CD4-positive, alpha-beta T cell treated with Interleukin-15 for 1 hour (primary cell): ENCODE results near the gene LZIC.

Experiments
- DNase-seq: peaks from one replicate; pipeline ENCODE4 v3.0.0-alpha.2; 2020

Gene LZIC

DNA sequence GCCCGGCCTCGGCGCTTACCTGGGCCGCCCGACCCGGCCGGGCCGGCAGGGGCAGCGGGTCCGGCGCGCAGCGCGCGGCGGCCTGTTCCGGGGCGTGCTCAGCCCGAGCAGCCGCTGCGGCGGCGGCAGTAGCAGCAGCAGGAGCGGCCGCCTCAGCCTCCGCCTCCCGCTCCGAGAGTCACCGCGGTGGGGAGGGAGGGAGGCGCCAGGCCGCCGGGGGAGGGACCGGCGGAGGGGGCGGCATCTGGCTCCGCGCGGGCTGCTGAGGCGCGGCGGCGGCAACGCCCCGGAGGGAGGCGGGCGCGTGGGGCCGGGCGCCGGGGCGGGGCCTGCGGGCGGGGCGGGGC lies 33.1 kb downstream of the LZIC start, which contains the start of gene CTNNBIP1:
CTNNBIP1 (minus strand) TSS at position 194 of the 347 bp plus-strand sequence. CDS start 38,205 bp downstream, outside the sequence.
- no peak for DNase-seq

DNA sequence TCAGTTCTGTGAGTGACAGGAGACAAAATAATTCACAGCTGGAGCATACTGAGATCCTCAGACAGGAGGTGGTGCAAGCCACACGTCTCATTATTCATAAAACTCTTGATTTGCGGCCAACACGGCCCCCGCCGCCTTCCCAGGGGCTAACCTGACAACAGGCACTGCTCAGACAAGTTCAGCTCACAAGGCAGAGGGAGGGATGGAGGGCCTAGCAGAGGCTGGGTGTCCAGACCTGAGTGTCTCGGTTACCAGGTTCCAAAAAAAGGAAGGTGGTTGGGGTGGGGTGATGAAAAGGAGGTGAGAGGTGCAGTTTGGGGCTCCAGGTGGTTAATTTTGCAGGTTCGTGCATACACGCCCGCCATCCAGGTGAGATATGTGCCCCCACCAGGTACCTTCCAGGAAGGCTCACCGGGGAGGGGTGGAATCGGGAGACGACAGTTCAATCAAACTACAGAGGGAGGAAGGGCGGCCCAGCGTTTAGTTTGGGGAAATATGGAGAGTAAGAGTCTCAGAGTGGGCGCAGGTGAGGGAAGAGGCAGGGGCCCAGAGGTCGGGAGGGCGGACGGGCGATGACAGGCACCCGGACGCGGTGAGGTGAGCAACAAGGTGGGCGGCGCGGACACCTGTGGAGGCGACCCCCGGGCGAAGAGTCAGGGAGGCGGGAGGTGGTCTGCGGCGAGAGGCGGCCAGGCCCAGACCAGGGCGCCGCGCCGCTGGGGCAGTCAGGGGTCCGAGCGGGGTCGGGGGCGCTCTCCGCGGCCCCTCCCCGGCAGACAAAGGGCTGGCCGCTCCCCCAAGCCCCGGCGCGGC lies 33.8 kb downstream of the LZIC start:
- DNase-seq = no peak

DNA sequence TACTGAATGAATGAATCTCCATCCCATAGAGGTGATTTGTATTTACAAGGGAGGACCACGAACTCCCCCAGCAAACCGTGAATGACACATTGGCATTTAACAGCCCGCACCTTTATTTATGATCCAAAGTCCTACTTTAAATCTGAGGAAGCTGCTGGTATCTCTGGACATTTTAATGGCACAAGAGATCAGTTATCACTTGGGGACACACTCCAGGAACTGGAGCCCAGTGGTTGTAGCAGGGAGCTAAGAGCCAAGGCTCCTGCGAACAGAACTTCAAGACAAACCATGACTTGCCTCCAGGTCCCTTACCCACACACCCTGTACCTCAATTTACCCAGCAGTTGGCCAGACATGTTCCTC lies 34.3 kb downstream of the LZIC start:
- no peak for DNase-seq

DNA sequence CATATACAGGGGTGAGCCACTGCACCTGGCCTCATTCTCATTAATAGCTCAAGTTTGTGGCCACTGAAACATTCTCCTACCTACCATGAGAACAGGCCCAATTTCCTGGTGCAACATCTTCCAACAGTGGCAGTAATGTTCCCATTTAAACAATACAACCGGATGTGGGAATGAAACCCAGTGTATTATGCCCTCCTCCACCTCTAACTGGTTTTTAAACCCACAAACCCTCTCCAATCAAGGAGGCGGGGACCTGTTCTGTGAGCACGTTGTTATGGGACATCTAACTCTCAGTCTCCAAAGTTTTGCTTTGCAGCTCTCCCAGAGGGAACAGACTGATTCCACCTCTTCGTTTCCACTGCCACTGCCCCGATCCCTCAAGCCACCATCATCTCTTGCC lies 35.8 kb downstream of the LZIC start:
- no peak for DNase-seq

DNA sequence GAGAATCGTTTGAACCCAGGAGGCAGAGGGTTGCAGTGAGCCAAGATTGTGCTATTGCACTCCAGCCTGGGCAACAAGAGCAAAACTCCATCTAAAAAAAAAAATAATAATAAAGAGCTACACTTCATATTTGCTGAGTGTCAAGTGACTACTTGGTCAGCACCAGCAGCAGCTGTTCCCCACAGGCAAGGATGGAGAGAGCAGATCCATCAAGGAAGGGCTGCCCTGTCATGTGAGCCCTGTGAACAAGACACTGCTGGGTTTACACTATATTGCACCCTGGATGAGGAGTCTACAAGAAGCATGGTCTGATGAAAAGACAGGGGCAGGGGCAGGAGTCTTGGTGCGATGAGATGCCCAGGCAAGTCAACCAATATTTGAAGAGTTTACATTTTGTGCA lies 36.7 kb downstream of the LZIC start:
- no peak for DNase-seq

DNA sequence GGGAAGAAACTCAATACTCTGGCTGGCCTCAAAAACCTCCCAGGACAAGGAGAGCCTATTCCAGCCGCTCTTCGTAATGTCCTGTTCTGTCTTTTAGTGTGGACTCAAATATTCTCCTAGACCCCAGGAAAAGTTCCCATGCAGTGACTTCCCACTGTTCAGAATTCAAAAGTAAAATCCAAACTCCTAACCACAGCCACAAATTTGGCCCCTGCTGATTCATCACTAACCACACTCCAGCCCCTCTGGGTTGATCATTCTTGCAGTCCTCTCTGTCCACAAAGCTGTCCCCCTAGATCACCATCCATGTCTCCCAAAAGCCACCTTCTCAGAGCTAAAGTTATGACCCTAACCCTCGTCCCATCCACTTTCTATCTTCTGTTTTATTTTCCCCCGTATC lies 38.2 kb downstream of the LZIC start:
- no peak for DNase-seq

DNA sequence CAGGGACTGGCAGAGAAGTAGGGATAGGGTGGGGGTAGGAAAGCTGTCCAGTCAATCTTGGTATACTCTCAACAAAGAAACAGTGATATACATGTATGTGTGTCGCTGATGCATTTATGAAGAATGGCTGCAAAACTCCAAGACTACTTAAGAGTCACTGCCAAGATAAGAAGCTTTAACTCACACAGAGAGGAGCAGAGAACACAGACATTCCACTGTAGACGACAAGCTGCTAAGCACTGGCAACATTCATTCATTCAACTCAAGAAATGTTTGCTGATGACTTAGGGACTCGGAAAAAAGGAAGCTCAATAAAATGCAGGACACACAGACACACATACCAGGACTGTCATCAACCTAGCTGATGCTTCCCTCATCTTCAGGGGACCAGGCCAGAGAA lies 38.6 kb downstream of the LZIC start:
- no peak for DNase-seq

DNA sequence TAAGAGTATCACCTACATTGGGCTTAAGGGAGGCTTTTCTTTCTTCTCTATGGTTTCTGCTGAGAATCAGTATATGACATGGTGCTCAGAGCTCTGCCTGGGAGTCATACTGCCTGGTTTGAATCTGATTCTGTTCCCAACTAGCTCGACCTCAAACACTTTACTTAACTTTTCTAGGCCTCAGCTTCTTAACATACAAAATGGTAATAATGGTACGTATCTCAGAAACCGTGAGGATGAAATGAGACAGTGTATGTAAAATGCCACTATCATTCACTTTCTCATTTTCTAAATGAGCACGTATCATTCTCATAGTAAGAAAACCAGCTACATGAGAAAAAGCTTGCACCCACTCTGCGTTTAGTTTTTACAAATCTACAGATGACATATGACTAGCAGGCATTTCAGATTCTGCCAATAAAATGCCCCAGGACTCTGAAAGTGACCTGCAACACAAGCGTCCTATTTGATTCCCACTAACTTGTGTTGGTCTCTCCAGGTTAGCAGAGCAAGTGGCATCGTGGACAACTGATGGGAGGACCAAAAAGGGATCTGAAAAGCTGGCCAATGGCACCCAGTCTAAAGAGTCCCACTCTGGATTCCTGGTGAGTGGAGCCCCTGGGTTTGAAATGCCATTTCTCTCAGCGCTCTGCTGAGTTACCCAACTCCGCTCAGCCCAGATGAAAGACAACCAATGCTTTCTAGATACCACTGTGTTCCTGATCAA lies 39.2 kb downstream of the LZIC start:
- DNase-seq = no peak

DNA sequence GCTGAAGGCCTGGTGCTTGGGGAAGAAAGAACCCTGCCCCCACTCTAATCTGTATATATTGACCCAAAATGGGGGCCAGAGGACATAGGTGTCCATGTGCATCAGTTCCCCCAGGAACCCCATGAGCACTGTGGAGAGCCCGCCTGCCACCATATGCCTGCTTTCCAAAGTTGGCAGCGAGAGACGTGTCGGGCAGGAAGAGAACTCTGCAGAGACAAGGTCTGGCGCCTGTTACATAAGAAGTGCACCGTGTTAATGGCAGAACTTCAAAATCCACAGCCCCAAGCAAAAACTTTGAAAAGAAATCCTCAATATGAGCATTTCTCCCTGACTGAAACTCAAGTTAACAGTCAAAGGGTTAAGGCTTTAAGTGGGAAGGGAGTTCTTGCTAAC lies 41.1 kb downstream of the LZIC start:
- no peak for DNase-seq

DNA sequence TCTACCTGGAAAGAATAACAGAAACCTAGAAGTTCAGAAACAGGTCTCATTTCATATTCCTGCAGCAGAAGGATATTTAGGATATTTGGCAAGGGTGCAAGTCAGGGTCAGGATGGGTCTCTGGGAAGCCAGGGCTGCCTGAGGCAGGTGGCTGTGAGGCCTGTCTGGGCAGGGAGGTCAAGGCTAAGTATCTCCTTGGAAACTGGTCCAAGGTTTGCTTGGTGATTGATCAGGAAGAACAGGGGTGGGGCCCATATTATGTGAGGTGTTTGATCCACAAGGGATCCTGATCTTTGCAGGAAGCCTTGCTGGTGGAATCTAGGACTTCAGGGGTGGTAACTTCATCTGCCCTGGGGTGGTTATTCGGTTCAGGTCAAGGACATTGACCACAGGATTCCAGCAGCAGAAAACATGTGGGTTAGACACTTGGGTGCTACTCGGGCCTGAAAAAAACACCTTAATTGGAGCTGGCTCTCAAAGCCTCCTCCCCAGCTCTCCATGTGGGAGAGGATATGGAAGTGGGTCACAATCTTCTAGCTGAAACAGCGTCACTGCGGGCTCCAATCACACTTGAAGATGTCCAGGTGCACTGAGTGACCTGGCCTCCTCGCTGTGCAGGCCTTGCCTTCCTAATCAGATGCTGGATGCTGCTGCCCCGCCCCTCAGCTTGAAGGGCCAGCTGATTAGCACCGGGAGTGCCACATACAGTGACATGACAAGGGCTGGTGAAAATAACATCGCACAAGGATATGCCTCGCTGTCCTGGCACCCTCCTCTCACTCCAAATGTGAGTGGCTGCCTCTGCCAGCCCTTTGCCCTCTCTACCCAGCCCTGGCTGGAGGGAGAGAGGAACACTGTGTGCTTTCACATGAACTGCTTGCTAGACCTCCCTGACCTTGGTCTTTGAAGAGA lies 41.8 kb downstream of the LZIC start:
- no peak for DNase-seq

DNA sequence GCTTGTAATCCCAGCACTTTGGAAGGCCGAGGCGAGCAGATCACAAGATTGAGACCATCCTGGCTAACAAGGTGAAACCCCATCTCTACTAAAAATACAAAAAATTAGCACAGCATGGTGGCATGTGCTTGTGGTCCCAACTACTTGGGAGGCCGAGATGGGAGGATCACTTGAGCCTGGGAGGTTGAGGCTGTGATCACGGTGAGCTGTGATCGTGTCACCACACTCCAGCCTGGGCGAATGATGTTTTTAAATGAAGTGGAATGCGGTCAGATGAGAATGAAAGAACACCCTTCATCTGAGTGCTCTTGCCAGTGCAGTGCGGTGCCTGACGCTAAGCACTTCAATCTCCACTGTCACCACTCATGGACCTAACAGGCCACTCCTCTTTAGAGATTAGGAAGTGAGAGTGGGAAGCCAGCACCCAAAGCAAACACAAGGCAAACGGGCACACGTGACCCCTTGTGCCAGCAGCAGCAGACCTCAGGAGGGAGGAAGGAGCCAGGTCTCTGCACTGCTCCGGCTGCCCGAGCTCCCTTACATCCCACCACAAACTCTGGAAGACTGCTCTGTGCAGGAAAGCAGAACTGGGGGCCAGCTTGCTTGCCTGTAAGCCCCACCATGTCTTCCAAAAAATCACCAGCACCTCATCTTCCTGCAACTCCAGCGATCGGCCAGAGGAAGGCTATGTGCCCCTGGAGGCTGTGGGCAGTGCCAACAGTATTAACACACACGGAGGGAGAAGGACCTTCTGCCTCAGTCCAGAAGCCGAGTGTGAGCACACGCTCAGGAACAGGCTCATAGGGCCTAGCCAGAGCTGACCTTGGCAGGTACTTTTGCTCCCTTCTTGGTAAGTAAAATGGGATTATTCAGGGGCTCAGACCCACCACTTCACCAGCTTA lies 42.8 kb downstream of the LZIC start:
- peak; percentile 59 for DNase-seq

DNA sequence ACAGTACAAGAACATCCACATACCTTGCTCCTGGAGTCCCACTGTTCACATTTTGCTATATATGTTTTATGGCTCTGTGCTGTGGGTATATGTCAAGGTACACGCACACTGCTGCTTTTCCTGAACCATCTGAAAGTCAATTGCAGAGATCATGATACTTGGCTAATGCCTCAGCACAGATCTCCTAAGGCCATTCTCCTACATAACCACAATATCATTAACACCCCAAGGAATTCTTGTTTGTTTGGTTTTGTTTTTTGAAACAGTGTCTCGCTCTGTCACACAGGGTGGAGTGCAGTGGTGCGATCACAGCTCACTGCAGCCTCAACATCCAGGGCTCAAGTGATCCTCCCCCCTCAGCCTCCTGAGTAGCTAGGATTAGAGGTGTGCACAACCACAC lies 49.1 kb downstream of the LZIC start:
- no peak for DNase-seq

DNA sequence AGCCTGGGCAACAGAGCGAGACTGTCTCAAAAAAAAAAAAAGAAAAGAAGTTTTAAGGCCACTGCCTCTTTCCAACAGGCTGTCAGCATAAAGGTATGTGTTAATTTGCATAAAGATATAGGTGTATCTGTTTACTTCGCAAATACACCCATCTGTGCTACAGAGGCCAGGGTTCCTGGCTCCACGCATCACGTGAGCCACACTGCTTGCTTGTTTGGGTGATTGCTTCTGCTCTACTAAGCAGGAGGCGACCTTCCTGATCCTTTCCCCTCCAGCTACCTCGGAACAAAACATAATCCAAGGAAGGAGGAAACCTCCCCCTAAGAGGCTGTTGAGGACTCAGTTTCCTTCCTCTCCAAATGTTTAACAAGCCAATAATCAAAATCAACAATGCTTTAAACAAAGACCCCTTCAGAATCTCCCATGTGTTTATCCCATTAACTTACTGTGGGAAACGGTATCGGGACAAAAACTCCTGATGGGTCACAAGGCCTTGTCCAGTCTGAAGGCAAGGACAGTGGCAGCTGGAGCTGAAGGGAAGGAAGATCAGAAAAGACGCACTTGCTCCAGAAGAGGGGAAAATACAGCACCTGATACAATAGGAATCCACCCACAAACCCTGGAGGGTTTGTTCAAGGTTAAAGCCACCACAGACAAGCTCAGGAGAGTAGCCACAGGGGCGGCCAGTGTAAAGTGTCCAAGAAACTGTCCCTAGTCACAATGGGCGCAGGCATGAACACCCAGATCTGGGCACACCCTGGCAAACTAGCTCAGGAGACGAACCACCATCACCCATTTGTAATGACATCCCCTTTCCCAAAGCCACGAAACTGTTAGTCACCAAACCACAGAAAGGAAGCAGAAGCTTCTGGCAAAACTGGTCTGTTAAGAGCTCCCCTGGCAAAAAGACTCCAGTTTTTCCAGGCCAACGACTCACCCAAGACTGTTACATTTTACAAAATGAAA lies 50.3 kb downstream of the LZIC start:
- DNase-seq = peak; percentile 40

DNA sequence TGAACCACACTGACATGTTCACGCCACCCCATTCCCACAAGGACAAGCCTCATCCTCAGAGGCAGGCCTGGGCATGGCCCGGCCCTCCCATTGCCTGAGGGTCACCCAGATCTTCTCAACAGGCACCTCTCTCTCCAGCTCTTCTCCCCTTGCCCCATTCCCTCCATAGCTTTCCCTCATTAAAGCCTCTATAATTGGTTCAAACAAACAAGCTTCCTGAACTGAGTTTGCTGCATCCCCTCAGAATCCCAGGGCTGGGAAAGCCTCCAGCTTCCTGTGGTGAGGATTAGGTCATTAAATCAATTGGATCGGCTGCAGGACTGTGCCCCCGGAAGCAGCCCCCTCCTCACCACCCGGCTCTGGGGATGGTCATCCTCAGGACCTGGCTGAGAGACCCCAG lies 52.0 kb downstream of the LZIC start:
- DNase-seq = no peak

DNA sequence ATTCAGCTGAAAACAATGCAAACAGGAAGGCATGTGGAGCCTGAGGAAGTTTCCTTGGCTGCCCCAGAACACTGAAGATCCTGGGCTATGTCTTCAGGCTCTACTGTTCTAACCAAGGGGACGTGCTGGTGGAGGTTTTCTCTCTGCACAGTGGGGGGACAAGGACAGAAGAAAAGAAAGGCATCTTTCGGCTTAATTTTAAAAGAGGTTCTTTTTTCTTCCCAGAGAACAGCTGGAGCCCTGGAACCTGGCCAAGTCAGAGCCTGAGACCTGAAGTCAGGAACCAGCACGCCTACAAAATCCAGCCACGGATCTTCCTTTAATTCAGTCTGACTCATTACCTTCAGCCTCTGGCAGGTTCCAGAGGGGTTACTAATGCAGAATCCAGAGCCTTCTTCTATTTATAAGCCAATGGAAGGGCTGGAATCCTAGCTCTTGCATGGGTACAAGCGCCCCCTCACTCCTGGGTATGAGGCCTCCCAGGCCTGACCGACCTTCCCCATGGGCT lies 52.9 kb downstream of the LZIC start:
- DNase-seq = no peak

DNA sequence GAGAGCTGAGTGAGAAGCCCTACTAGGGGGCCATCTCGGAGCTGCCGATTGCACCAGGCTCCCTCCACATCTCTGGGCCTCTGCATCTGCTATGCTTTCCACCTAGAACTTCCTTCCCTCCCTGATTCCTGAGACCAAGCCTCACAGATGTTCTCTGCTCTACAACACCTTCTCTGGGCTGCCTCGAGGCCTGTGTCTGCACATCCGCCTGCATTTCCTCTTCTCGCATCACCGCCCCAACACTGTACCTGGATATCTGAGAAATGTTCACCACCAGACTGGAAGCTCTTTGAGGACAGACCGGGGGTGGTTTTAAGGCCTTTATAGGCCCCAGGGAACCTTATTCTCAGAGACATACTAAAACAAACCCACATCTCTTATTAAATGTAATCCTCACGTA lies 53.8 kb downstream of the LZIC start:
- no peak for DNase-seq

DNA sequence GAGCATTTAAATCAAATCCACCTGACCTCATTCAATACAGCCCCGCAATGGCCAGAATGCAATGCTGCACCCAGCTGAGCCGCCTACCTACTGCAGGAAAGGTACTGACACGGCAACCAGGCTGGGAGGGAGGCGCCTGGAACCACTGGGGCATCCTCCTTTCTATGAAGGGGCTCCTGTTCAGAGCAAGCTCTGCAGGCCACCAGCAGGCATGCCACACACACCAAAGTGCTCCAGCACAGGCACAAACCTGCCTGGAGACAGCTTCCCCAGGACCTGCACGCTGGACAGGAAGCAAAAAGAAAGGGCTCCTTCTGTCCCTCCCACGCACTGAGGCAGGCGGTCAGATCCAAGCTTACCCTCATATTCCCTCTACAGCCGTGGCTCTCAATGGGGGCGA lies 54.3 kb downstream of the LZIC start:
- DNase-seq = no peak

DNA sequence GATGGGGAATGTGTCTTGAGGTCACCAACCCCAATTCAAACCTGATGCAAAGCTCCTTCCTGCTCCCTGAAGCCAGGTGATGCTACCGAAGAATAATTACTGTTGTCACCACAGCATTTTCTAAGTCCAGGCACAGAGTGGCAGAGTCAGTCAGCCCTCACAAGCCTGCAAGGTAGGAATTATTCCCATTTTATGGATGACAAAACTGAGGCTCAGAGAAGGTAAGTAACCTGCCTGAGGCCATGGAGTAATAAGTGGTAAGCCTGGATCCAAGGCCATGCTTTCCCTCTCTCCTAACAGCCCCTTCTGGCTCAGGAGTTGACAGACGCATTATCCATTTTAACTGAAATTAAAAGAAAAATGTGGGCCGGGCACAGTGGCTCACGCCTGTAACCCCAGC lies 56.1 kb downstream of the LZIC start:
- no peak for DNase-seq

DNA sequence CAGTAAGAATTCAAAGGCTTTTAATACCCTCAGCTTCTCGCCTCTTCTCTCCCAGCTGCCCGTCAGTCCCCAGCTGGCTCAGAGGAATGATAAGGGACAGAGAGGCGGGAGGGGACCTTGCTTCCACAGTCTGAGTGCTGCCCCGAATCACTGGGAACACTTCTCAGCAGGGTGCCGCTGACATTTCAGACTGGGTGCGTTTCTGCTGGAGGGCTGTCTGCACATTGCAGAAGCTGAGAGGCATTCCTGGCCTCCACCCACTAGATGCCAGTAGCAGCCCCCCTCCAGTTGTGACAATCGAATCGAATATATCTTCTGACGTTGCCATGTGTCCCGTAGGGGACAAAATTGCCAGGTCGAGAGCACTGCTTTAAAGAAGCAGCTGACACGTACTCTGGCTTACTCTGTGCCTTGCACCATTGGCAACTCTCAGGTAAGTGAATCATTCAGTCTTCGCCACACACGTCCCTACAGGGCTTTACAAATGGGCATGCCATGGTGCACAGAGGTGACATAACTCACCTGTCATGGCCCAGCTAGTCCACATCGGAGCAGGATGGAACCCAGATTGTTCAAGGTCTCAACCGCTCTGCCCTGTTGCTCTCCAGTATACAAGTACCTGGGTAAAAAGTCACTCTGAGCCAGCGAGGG lies 57.0 kb downstream of the LZIC start:
- DNase-seq = no peak

DNA sequence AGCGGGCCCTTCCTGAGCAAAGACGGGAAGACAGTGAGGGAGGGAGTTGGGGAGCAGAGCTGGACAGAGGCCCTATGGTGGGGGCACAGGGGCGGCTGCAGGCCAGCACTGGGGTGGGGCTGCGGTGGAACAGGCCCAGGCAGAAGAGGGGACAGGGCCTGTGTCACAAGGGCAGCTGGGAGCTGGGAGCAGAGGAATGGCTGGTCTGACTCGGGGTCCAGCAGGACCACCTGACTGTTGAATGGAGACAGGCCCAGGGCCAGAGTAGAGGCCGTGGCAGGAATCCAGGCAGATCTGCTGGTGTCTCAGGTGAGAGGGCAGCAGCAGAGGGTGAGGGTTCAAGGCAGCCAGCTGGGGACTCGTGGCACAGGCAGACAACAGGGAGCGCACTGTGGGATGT lies 58.4 kb downstream of the LZIC start:
- no peak for DNase-seq
